HepG2 (cell line): ENCODE data around the gene WDR37. TPM values are rescaled to one million over a fixed set of nuclear protein-coding genes. Genes with fewer than 3 reads are reported as not detected.

Experiments
- ATAC-seq: fragments of 200-7000 bp; cut with Tn5 transposase; 3 replicates; pipeline ENCODE4 v1.9.1; 2020; ENCODE audit warnings: mild to moderate bottlenecking, moderate library complexity
- BruUV-seq: library from RNA; stranded (reverse); fragments of 400-500 nt; replicated peaks from 2 replicates; lab custom pipeline; 2021; lab: Mats Ljungman, UMichigan
- CTCF ChIA-PET: fragments of 300-600 bp; formaldehyde crosslinking; extraction: SDS; loops from one replicate; lab custom pipeline; 2021; ENCODE audit warnings: low total read pairs, inconsistent platforms, low intra/inter-chr PET ratio; lab: Yijun Ruan, JAX
- POLR2A ChIA-PET: fragments of 350-600 bp; sonication (Branson Sonifier 250); formaldehyde crosslinking; loops from one replicate; lab custom pipeline; 2020; ENCODE audit warnings: antibody characterized with exemption, inconsistent platforms; lab: Yijun Ruan, JAX
- DNase-seq: peaks from one replicate; pipeline ENCODE4 v3.0.0-alpha.2; 2015; ENCODE audit warnings: low spot score
- FAIRE-seq: peaks from 3 replicates; lab custom pipeline; 2011; peaks lifted over from hg19 to GRCh38; lab: Jason Lieb, UNC
- H2AFZ ChIP-seq: one replicate; pipeline ENCODE4 v1.6.1; 2011; ENCODE audit warnings: low read length, inconsistent platforms
- H3K27ac ChIP-seq: fragments of 300-600 bp; 3 replicates; pipeline ENCODE4 v1.8.0; 2011; ENCODE audit warnings: mixed run types, mild to moderate bottlenecking, mixed read lengths, low read length, inconsistent platforms; ENCODE audit not compliant: insufficient read depth; ENCODE audit errors: extremely low read length
- H3K27me3 ChIP-seq, 2 experiments: fragments of 200-600 bp in 1 of 2; 2 replicates in 1 of 2; 3 replicates in 1 of 2; pipeline versions ENCODE4 v1.6.0 to v1.8.0; 2011; ENCODE audit warnings: low read length in 2 of 2, mild to moderate bottlenecking in 2 of 2, moderate library complexity in 2 of 2, inconsistent platforms in 1 of 2; ENCODE audit not compliant: insufficient read depth in 2 of 2, control insufficient read depth in 1 of 2
- H3K36me3 ChIP-seq, 2 experiments: fragments of 200-600 bp in 1 of 2; replicated peaks in 1 of 2; 2 replicates in 1 of 2; 3 replicates in 1 of 2; pipeline versions ENCODE4 v1.5.1 to v1.8.0; 2011; ENCODE audit warnings: low read length in 2 of 2, inconsistent platforms in 1 of 2; ENCODE audit not compliant: insufficient read depth in 2 of 2, control insufficient read depth in 1 of 2
- H3K4me1 ChIP-seq: 2 replicates; pipeline ENCODE4 v1.5.1; 2012; ENCODE audit warnings: low read length, inconsistent platforms; ENCODE audit not compliant: insufficient read depth
- H3K4me2 ChIP-seq: 2 replicates; pipeline ENCODE4 v1.6.0; 2011; ENCODE audit warnings: low read depth, low read length, inconsistent platforms
- H3K4me3 ChIP-seq, 3 experiments: fragments of 200-600 bp in 1 of 3; sonication (generic), shearing (Covaris generic) in 1 of 3; replicated peaks in 1 of 3; 2 replicates each; pipeline ENCODE4 v1.5.1; 2011 to 2016; ENCODE audit warnings: low read length in 3 of 3, inconsistent platforms in 2 of 3, low read depth in 2 of 3, mild to moderate bottlenecking in 2 of 3, control low read depth in 1 of 3, mixed read lengths in 1 of 3; ENCODE audit not compliant: insufficient read depth in 1 of 3
- H3K79me2 ChIP-seq: one replicate; pipeline ENCODE4 v1.6.1; 2011; ENCODE audit warnings: low read length, inconsistent platforms; ENCODE audit not compliant: insufficient read depth
- H3K9ac ChIP-seq: 2 replicates; pipeline ENCODE4 v1.6.0; 2011; ENCODE audit warnings: mild to moderate bottlenecking, low read depth, low read length, inconsistent platforms; ENCODE audit not compliant: insufficient read depth
- H3K9me3 ChIP-seq: 2 replicates; pipeline ENCODE4 v1.5.1; 2012; ENCODE audit warnings: mild to moderate bottlenecking, low read length
- H4K20me1 ChIP-seq: 2 replicates; pipeline ENCODE4 v1.6.0; 2011; ENCODE audit warnings: inconsistent platforms, mild to moderate bottlenecking, low read length, moderate library complexity; ENCODE audit not compliant: insufficient read depth
- ARNTL ChIP-seq: sonication (generic); formaldehyde crosslinking; IDR thresholded peaks from 2 replicates; pipeline ENCODE4 v1.4.0; 2020; ENCODE audit warnings: mild to moderate bottlenecking, missing genetic modification reagents
- CEBPG ChIP-seq: IDR thresholded peaks from 2 replicates; pipeline ENCODE4 v1.6.1; 2016
- FUBP1 ChIP-seq: sonication (generic); formaldehyde crosslinking; IDR thresholded peaks from 2 replicates; pipeline ENCODE4 v1.5.1; 2020; ENCODE audit warnings: missing genetic modification reagents, mild to moderate bottlenecking, borderline replicate concordance
- GATAD2A ChIP-seq: IDR thresholded peaks from 2 replicates; pipeline ENCODE4 v1.6.1; 2016
- HES4 ChIP-seq: sonication (generic); formaldehyde crosslinking; IDR thresholded peaks from 2 replicates; pipeline ENCODE4 v1.9.0; 2021; ENCODE audit warnings: mild to moderate bottlenecking, missing genetic modification reagents, borderline replicate concordance
- KMT2B ChIP-seq: IDR thresholded peaks from 2 replicates; pipeline ENCODE4 v1.6.1; 2016; ENCODE audit warnings: missing genetic modification reagents, missing compliant biosample characterization
- MAFK ChIP-seq, 2 experiments: IDR thresholded peaks in 1 of 2; conservative IDR thresholded peaks in 1 of 2; 2 replicates each; pipeline ENCODE4 v1.6.1; 2011; ENCODE audit warnings: improper control_type of control experiment in 2 of 2, low read length in 2 of 2
- NFAT5 ChIP-seq: sonication (generic); formaldehyde crosslinking; IDR thresholded peaks from 2 replicates; pipeline ENCODE4 v1.4.0; 2020; ENCODE audit warnings: missing genetic modification reagents
- RAD51 ChIP-seq: fragments of 450-650 bp; IDR thresholded peaks from 2 replicates; pipeline ENCODE4 v1.6.1; 2016; ENCODE audit warnings: borderline replicate concordance
- ZBTB2 ChIP-seq: sonication (generic); formaldehyde crosslinking; IDR thresholded peaks from 2 replicates; pipeline ENCODE4 v1.8.0; 2022; ENCODE audit warnings: low read depth, missing genetic modification reagents
- ZEB1 ChIP-seq: IDR thresholded peaks from 2 replicates; pipeline ENCODE4 v1.6.1; 2012; ENCODE audit warnings: mild to moderate bottlenecking, low read depth, inconsistent platforms; ENCODE audit not compliant: insufficient replicate concordance
- ZNF256 ChIP-seq: sonication (generic); formaldehyde crosslinking; conservative IDR thresholded peaks from 2 replicates; pipeline ENCODE4 v1.4.0; 2020; ENCODE audit warnings: missing genetic modification reagents
- ZNF772 ChIP-seq: sonication (generic); formaldehyde crosslinking; IDR thresholded peaks from 2 replicates; pipeline ENCODE4 v1.5.0; 2020; ENCODE audit warnings: mild to moderate bottlenecking, missing genetic modification reagents
- ZNF850 ChIP-seq: sonication (generic); formaldehyde crosslinking; conservative IDR thresholded peaks from 2 replicates; pipeline ENCODE4 v1.9.0; 2021; ENCODE audit warnings: mild to moderate bottlenecking, missing genetic modification reagents
- WGBS: methylation state at CpG from one replicate; pipeline ENCODE4 v1.1.6; 2017; ENCODE audit warnings: low lambda C conversion rate; 5-methylcytosine and 5-hydroxymethylcytosine counted together
- in situ Hi-C: cut with HindIII; loops from 2 replicates; pipeline ENCODE4 v1.10.0; 2017; ENCODE audit warnings: low pct_unique_long_range_greater_than_20kb; ENCODE audit not compliant: extremely low pct_ligation_motif_present
- intact Hi-C: fragments of 100-400 bp; cut with micrococcal nuclease; formaldehyde crosslinking; loops from one replicate; pipeline ENCODE4 v1.10.0; 2022; ENCODE audit not compliant: unreplicated experiment
- polyA plus RNA-seq, 8 experiments: library from polyadenylated mRNA; depleted of rRNA in 3 of 8; stranded (reverse) in 7 of 8; unstranded in 1 of 8; fragments of >200 nt; fragmentation: Illumina TruSeq in 4 of 8; extraction: Trizol in 4 of 8; gene quantifications; 2 replicates each; pipeline versions ENCODE4 v1.2.1 to v1.2.3, GENCODE V29; 2011 to 2016; ENCODE audit warnings: low read depth in 4 of 8, missing spikeins in 1 of 8, mixed read lengths in 1 of 8; ENCODE audit not compliant: insufficient read depth in 1 of 8
- total RNA-seq, 5 experiments: library from RNA; depleted of rRNA; stranded (reverse); fragments of >200 nt; fragmentation: Illumina TruSeq; extraction: Trizol; gene quantifications; 2 replicates each; pipeline ENCODE4 v1.2.3, GENCODE V29; 2016; ENCODE audit warnings: low read depth in 1 of 5
- TF ChIP-seq, protein P1 (sequence below): sonication (generic); formaldehyde crosslinking; IDR thresholded peaks from 2 replicates; pipeline ENCODE4 v1.4.0; 2020; ENCODE audit warnings: missing genetic modification reagents

WDR37 gene
- total and polyA plus RNA-seq, 2 of the 13 experiments (the other 11 are each of a cell fraction or from before 2014, with no cell fraction given), result 5.9 to 7.5 TPM

DNA sequence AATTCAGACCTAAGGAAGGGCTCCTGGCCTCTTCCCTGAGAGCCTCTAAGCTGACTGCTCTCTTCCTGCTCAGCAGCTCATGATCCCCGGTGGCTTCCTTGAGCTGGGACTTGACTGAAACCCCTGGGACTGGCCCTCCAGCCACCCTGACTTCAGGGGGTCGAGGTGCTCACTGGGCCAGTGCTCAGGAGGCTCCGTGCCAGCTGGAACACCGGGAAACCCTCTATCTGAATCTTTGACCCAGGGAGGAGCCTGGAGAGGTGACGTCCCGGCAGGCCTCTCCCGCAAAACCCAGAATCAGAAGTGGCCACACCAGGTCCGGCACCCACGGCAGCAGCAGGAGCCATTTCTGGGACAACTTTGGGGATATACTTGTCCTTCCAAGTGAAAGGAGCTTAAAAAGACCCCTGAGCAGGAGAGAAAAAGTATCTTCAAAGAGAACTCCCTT is 110.7 kb downstream of the WDR37 start:
- Histone ChIP-seq H3K27ac (no peak overlapping the region), H2AFZ (no peak overlapping the region), H3K9me3 (no peaks in the 10 kb centered on the region), H4K20me1 (no peaks in the 10 kb centered on the region), H3K9ac (no peak overlapping the region), H3K4me1 (no peaks in the 10 kb centered on the region), H3K4me3 (no peak overlapping the region), H3K27me3 (peaks cover 8 to 73% of the 10 kb centered on the region in 2 experiments), H3K36me3 (no peaks in the 10 kb centered on the region), H3K4me2 (no peak overlapping the region), H3K79me2 (no peaks in the 10 kb centered on the region)
- in situ Hi-C loops (no loop called here), intact Hi-C loops (no loop called here)
- POLR2A ChIA-PET, result no interaction called here
- CTCF ChIA-PET, result no interaction called here
- FAIRE-seq (no peak), ATAC-seq (no peak), DNase-seq (no peak)
- TF ChIP-seq FUBP1 (CRISPR knock-in tag) (no peak), ZEB1 (no peak), RAD51 (no peak), CEBPG (CRISPR knock-in tag) (no peak), ZNF256 (CRISPR knock-in tag) (no peak), MAFK (conservative IDR thresholded peaks at IDR 0.05 in 1 of 2, IDR thresholded peaks at IDR 0.05 in 1 of 2; ENCODE audit: low read length in 2 of 2) (no peak), KMT2B (CRISPR knock-in tag) (no peak), GATAD2A (CRISPR knock-in tag) (no peak), ZNF772 (CRISPR knock-in tag) (no peak), ZNF850 (CRISPR knock-in tag) (no peak), NFAT5 (CRISPR knock-in tag) (no peak), ZBTB2 (CRISPR knock-in tag) (no peak), ARNTL (CRISPR knock-in tag) (no peak), HES4 (no peak)
- TF ChIP-seq, protein P1, sequence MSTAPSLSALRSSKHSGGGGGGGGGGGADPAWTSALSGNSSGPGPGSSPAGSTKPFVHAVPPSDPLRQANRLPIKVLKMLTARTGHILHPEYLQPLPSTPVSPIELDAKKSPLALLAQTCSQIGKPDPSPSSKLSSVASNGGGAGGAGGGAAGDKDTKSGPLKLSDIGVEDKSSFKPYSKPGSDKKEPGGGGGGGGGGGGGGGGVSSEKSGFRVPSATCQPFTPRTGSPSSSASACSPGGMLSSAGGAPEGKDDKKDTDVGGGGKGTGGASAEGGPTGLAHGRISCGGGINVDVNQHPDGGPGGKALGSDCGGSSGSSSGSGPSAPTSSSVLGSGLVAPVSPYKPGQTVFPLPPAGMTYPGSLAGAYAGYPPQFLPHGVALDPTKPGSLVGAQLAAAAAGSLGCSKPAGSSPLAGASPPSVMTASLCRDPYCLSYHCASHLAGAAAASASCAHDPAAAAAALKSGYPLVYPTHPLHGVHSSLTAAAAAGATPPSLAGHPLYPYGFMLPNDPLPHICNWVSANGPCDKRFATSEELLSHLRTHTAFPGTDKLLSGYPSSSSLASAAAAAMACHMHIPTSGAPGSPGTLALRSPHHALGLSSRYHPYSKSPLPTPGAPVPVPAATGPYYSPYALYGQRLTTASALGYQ (CRISPR knock-in tag), result no peak
- WGBS, result 39% methylated on average over 3 of the region's 9 CpGs
- no TSS peak for BruUV-seq
